Hepatocyte (in vitro differentiated cells): ENCODE results near the gene GPC4. TPM values are rescaled to one million over a fixed set of nuclear protein-coding genes. Genes with fewer than 3 reads are reported as not detected.

Experiments
- DNase-seq: peaks from one replicate; pipeline ENCODE4 v3.0.0-alpha.2; 2016; ENCODE audit warnings: low spot score
- H2AFZ ChIP-seq: fragments of 200-600 bp; sonication (generic); 2 replicates; pipeline ENCODE4 v1.6.0; 2016; ENCODE audit warnings: antibody characterized with exemption, mild to moderate bottlenecking
- H3K27ac ChIP-seq: fragments of 200-600 bp; sonication (generic); 2 replicates; pipeline ENCODE4 v1.5.1; 2016; ENCODE audit warnings: mild to moderate bottlenecking
- H3K27me3 ChIP-seq: fragments of 200-600 bp; sonication (generic); 2 replicates; pipeline ENCODE4 v1.6.1; 2016
- H3K36me3 ChIP-seq: fragments of 200-600 bp; sonication (generic); replicated peaks from 2 replicates; pipeline ENCODE4 v1.5.1; 2016; ENCODE audit warnings: low read depth; ENCODE audit not compliant: insufficient read depth
- H3K4me1 ChIP-seq: fragments of 200-600 bp; sonication (generic); 2 replicates; pipeline ENCODE4 v1.5.1; 2016; ENCODE audit warnings: mild to moderate bottlenecking, moderate library complexity; ENCODE audit not compliant: insufficient read depth
- H3K4me2 ChIP-seq: fragments of 200-600 bp; sonication (generic); 2 replicates; pipeline ENCODE4 v1.6.0; 2016
- H3K4me3 ChIP-seq: fragments of 200-600 bp; sonication (generic); 2 replicates; pipeline ENCODE4 v1.5.1; 2016; ENCODE audit warnings: mild to moderate bottlenecking
- H3K79me2 ChIP-seq: fragments of 200-600 bp; sonication (generic); 2 replicates; pipeline ENCODE4 v1.6.0; 2017; ENCODE audit warnings: mild to moderate bottlenecking
- H3K9me2 ChIP-seq: fragments of 200-600 bp; sonication (generic); replicated peaks from 2 replicates; pipeline ENCODE4 v1.6.0; 2017; ENCODE audit warnings: mild to moderate bottlenecking; ENCODE audit not compliant: insufficient read depth
- H3K9me3 ChIP-seq: fragments of 200-600 bp; sonication (generic); 2 replicates; pipeline ENCODE4 v1.5.1; 2016; ENCODE audit warnings: low read depth, mild to moderate bottlenecking
- H4K20me1 ChIP-seq: fragments of 200-600 bp; sonication (generic); 2 replicates; pipeline ENCODE4 v1.6.0; 2016; ENCODE audit warnings: mild to moderate bottlenecking; ENCODE audit not compliant: insufficient read depth, poor library complexity, severe bottlenecking
- EZH2 ChIP-seq: fragments of 200-600 bp; sonication (generic); IDR thresholded peaks from 2 replicates; pipeline ENCODE4 v1.6.1; 2016; ENCODE audit warnings: antibody characterized with exemption, mild to moderate bottlenecking, borderline replicate concordance
- EZH2phosphoT487 ChIP-seq: fragments of 200-600 bp; sonication (generic); IDR thresholded peaks from one replicate; pipeline ENCODE4 v1.6.1; 2018; ENCODE audit warnings: antibody characterized with exemption, mild to moderate bottlenecking, low read depth, moderate library complexity; ENCODE audit not compliant: unreplicated experiment, severe bottlenecking
- WGBS: methylation state at CpG from one replicate; pipeline ENCODE4 v1.1.6; 2016; ENCODE audit warnings: low lambda C conversion rate; ENCODE audit errors: missing lambda C conversion rate; 5-methylcytosine and 5-hydroxymethylcytosine counted together
- polyA plus RNA-seq: library from polyadenylated mRNA; unstranded; fragments of >200 nt; fragmentation: Nextera tagmentation; extraction: Ambion mirVana; gene quantifications from 2 replicates; pipeline ENCODE4 v1.2.1, GENCODE V29; 2016
- total RNA-seq: library from RNA; depleted of rRNA; stranded (reverse); fragments of >200 nt; gene quantifications from 2 replicates; pipeline ENCODE4 v1.2.3, GENCODE V29; 2014
- TF ChIP-seq, protein P1 (sequence below): fragments of 200-600 bp; sonication (generic); IDR thresholded peaks from 2 replicates; pipeline ENCODE4 v1.5.1; 2016; ENCODE audit warnings: antibody characterized with exemption, mild to moderate bottlenecking; ENCODE audit not compliant: poor library complexity

Gene GPC4
- total and polyA plus RNA-seq, 2 experiments from 2014 or later, result 11.8 to 16.0 TPM

DNA sequence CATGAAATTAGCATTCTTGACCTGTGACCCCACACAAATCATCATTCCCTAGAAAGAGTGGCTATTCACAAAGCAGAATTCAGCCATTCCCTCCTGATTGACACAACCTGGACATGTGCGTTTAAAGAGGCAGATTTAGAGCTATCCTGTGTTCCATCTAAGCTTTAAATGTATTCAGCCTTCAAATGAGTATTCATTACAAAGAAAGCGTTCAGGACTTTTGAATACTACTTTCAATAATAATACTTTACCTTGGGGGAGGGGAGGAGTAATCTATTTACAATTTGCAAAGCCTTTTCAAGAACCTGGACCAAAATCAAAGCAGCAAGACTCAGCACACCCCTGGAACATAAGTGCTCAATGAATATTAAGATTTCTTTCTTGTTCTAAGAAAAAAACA is 22.5 kb upstream of the GPC4 start:
- no peaks in the 10 kb centered on the region for H4K20me1 ChIP-seq
- no peaks in the 10 kb centered on the region for H3K79me2 ChIP-seq
- no peaks in the 10 kb centered on the region for H3K36me3 ChIP-seq
- no peaks in the 10 kb centered on the region for H3K4me1 ChIP-seq
- no peak overlapping the region for H3K27ac ChIP-seq
- no peak overlapping the region for H3K4me2 ChIP-seq
- no peak overlapping the region for H3K4me3 ChIP-seq
- 56% methylated on average over 2 of the region's 2 CpGs for WGBS
- DNase-seq, result no peak
- TF ChIP-seq EZH2 (no peak), EZH2phosphoT487 (no peak)
- TF ChIP-seq, protein P1, sequence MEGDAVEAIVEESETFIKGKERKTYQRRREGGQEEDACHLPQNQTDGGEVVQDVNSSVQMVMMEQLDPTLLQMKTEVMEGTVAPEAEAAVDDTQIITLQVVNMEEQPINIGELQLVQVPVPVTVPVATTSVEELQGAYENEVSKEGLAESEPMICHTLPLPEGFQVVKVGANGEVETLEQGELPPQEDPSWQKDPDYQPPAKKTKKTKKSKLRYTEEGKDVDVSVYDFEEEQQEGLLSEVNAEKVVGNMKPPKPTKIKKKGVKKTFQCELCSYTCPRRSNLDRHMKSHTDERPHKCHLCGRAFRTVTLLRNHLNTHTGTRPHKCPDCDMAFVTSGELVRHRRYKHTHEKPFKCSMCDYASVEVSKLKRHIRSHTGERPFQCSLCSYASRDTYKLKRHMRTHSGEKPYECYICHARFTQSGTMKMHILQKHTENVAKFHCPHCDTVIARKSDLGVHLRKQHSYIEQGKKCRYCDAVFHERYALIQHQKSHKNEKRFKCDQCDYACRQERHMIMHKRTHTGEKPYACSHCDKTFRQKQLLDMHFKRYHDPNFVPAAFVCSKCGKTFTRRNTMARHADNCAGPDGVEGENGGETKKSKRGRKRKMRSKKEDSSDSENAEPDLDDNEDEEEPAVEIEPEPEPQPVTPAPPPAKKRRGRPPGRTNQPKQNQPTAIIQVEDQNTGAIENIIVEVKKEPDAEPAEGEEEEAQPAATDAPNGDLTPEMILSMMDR, result no peak
- H3K27me3 ChIP-seq, result no peaks in the 10 kb centered on the region
- no peaks in the 10 kb centered on the region for H3K9me2 ChIP-seq
- no peak overlapping the region for H2AFZ ChIP-seq
- no peaks in the 10 kb centered on the region for H3K9me3 ChIP-seq

DNA sequence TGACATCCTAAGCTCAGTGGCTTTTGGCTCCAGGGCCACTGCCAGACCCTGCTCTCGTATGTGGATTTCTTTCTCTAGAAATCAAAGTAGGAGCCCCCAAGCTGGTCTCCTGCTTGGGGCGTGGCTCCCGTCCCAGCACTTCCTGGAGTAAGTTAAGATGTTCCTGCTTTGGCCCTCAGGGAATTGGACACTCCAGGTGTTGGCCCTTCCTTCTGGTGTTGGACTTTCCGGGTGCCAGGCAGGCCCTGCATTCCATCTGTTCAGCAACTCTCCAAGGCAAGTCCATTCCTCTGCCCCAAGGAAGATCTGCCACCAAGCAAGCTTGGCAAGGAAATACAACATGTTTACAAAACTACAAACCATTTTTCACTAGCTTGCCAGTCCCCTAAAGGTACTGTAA is 22.1 kb upstream of the GPC4 start:
- 66% methylated on average over 4 of the region's 4 CpGs for WGBS
- no peak overlapping the region for H3K27ac ChIP-seq
- TF ChIP-seq, protein P1, result no peak
- TF ChIP-seq EZH2phosphoT487 (no peak), EZH2 (no peak)
- H3K9me2 ChIP-seq, result no peaks in the 10 kb centered on the region
- no peaks in the 10 kb centered on the region for H3K36me3 ChIP-seq
- H3K9me3 ChIP-seq, result no peaks in the 10 kb centered on the region
- no peaks in the 10 kb centered on the region for H4K20me1 ChIP-seq
- H3K4me1 ChIP-seq, result no peaks in the 10 kb centered on the region
- H3K27me3 ChIP-seq, result no peaks in the 10 kb centered on the region
- no peak overlapping the region for H2AFZ ChIP-seq
- no peak overlapping the region for H3K4me2 ChIP-seq
- no peaks in the 10 kb centered on the region for H3K79me2 ChIP-seq
- H3K4me3 ChIP-seq, result no peak overlapping the region
- no peak for DNase-seq

DNA sequence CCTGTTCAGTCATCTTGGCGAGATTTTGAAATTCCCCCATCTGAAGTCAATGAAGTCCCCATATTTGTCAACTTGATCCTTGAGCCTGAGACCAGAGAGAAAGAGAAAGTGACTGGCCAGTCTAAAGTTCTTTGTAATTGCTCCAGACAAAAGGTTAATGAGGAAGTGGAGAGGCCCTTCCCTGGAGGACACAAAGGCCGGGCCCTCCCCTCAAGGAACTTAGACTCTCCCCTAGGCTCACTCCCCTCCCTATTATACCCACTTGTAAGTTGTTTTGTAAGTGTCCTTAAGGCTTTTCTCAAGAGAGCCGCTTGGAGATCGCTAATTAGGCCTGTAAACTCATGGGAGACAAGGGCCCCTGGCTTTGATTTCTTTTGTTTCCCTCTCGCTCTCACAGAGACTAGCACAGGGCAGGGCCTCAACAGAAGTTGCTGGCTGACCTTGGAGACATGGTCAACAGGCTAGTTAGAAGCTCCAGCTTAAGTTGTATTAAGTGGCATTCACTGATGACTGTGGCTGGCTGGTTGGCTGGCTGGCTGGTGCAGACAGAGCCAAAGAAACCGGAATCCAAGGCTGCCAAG is 20.3 kb upstream of the GPC4 start:
- Histone ChIP-seq H3K27ac (no peak overlapping the region), H3K36me3 (no peaks in the 10 kb centered on the region), H3K4me2 (no peak overlapping the region), H3K9me3 (no peaks in the 10 kb centered on the region), H4K20me1 (no peaks in the 10 kb centered on the region), H3K4me1 (no peaks in the 10 kb centered on the region), H3K9me2 (no peaks in the 10 kb centered on the region), H2AFZ (no peak overlapping the region), H3K27me3 (no peaks in the 10 kb centered on the region), H3K79me2 (no peaks in the 10 kb centered on the region), H3K4me3 (no peak overlapping the region)
- TF ChIP-seq EZH2, result no peak
- no peak for TF ChIP-seq EZH2phosphoT487
- TF ChIP-seq, protein P1, result no peak
- 58% methylated on average over 6 of the region's 6 CpGs for WGBS
- DNase-seq, result no peak
